ENCODE results near the gene GBF1.

GBF1 gene

DNA sequence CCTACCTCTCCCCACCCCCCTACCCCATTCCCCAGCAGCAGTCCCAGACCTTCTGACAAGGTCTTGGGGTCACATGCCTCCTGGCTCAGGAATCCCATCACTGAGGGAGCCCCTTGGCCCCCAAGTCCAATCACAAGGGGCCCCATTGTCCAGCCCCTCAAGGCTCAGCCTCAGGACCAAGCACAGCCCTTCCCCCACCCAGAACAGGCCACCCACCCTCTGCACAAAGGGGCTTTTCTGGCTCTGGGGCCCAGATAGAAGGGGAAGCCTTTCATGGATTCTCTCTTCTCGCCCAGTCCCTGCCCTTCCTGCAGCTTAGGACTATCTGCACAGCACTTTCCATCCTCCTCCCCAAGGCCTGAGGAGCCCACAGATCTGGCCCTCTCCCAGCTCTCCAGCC lies 180.1 kb downstream of the GBF1 start:
- DNase-seq = no peak

DNA sequence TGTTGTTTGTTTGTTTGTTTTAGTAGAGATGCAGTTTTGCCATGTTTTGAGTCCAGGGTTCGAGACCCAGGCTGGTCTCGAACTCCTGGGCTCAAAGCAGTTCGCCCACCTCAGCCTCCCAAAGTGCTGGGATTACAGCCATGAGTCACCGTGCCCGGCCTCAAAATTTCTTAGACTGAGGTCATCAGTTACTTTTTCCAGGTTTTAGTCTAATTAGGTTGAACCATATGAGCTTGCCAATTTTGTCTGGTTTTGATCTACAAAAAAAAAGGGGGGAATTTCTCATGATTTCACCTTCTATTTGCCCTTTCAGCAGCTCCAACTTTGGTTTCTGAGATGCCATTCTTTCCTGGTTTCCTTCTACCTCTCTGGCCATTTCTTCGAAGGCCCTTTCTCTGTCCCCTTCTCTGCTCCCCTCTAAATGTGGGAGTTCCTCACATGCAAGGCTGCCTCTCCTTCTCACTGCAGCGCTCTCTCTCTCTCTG lies 181.5 kb downstream of the GBF1 start:
- DNase-seq = no peak

DNA sequence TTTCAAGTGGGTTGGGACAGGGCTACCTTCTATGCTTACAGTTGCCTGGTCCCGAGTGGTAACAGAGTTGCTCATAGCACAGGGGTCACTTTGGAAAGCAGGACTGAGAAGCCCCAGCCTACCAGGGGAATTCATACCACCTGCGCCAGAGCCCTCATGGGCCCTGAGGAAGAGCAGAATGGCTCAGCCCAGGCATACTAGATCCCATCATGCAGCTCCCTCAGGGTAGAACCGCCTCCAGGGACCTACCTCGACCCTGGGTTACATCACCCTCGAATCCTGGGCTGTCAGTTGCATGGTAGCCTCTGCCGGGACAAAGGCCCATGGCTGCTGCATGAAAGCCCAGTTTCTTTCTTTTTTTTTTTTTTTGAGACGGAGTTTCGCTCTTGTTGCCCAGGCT lies 184.1 kb downstream of the GBF1 start:
- DNase-seq = no peak

DNA sequence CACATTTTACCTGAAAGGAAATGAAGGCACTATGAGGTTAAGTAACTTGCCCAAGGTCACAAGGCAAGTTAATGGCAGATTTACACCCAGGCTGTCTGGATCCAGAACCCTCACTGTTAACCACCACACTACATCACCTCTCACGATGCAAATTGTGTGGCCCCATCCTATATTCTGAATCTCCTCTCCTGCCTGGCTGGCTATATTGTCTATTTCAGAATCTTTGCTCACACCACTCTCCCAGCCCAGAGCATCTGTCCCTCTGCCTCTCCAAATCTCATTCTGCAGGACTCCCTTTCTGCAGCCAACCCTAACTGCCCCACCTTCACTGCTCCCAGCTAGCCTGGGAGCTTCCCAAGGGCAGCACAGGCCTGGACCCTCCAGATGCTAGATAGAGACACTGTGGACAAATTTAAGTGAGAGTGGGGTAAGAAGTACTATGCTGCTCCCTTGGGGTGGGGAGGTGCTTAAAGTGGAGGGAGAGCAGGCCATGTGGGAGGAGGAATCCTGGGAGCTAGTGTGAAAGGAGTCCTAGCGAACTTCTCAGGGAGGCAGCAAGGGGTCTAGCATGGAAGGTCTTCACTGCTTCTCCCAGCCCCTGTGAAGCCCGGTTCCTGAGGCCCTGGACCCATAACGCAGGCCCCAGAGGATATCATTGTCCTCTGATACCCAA lies 186.3 kb downstream of the GBF1 start:
- DNase-seq = no peak
